ENCODE results near the gene OR5AU1. TPM values are rescaled to one million over a fixed set of nuclear protein-coding genes. Genes with fewer than 3 reads are reported as not detected.

The OR5AU1 gene
- total RNA-seq, 1 experiment from 2014 or later, result not detected

GRCh38 chr14:21149641-21150367, 6.1 kb downstream of the OR5AU1 start:
- H2BK120ac ChIP-seq (ENCODE audit: low read depth, low read length, poor library complexity, severe bottlenecking), result no peak overlapping the region
- no peaks in the 10 kb centered on the region for H3K79me2 ChIP-seq (ENCODE audit: insufficient read depth, low read length)
- no peaks in the 10 kb centered on the region for H3K4me1 ChIP-seq (ENCODE audit: insufficient read depth, low read length)
- H2BK20ac ChIP-seq (ENCODE audit: low read depth, low read length, poor library complexity, severe bottlenecking), result no peak overlapping the region
- no peak overlapping the region for H3K23ac ChIP-seq (ENCODE audit: insufficient read length, low read depth, low read length)
- H3K9ac ChIP-seq (ENCODE audit: extremely low read depth, insufficient read length, low read length), result no peak overlapping the region
- no peak for TF ChIP-seq CTCF (conservative IDR thresholded peaks at IDR 0.05)
- Mint-ChIP-seq H3K36me3 (ENCODE audit: insufficient read depth in 1 of 3, low read depth in 3 of 3) (no peaks in the 10 kb centered on the region; a peak in 1 of 7 replicates), H3K9me3 (peaks cover 10 to 16% of the 10 kb centered on the region in 2 experiments; a peak in 4 of 5 replicates), H3K4me1 (no peaks in the 10 kb centered on the region), H3K27ac (no peak overlapping the region), H3K4me3 (no peak overlapping the region), H3K27me3 (ENCODE audit: low read depth) (peaks cover 15% of the 10 kb centered on the region)
- no peaks in the 10 kb centered on the region for H4K20me1 ChIP-seq (ENCODE audit: control insufficient read depth, insufficient read depth, insufficient read length)
- no peak overlapping the region for H3T11ph ChIP-seq (ENCODE audit: low read length)
- no peak for DNase-seq
- H3K14ac ChIP-seq (ENCODE audit: insufficient read depth, low read length), result no peak overlapping the region
- WGBS (ENCODE audit: extremely low coverage, insufficient read length, low lambda C conversion rate), result no CpG with 5 or more reads among the region's 4 CpGs
- no peaks in the 10 kb centered on the region for H3K23me2 ChIP-seq (ENCODE audit: insufficient read length, low read depth, low read length, poor library complexity, severe bottlenecking)
- H3K4me2 ChIP-seq (ENCODE audit: insufficient read depth, insufficient read length, low read length), result no peak overlapping the region
- H3K27ac ChIP-seq (ENCODE audit: insufficient read length, low read depth, low read length), result no peak overlapping the region
- H3K27me3 ChIP-seq (ENCODE audit: insufficient read depth, low read length), result no peaks in the 10 kb centered on the region
- H2AK5ac ChIP-seq (ENCODE audit: insufficient read length, low read length), result no peak overlapping the region
- no peak overlapping the region for H2BK12ac ChIP-seq (ENCODE audit: insufficient read length, low read depth, low read length)
- no peak overlapping the region for H3K4ac ChIP-seq (ENCODE audit: low read depth, low read length)
- H3K9me3 ChIP-seq (ENCODE audit: control insufficient read depth, low read depth, low read length), result no peaks in the 10 kb centered on the region
- H4K5ac ChIP-seq (ENCODE audit: insufficient read length, low read depth, low read length), result no peak overlapping the region
- H3K56ac ChIP-seq (ENCODE audit: insufficient read length, low read depth, low read length), result no peak overlapping the region
- no peak overlapping the region for H4K8ac ChIP-seq (replicated peaks; ENCODE audit: insufficient read length, low read depth, low read length)
- no peak overlapping the region for H2BK5ac ChIP-seq (ENCODE audit: insufficient read length, low read length)
- H3K79me1 ChIP-seq (ENCODE audit: insufficient read depth, low read depth, low read length, poor library complexity, severe bottlenecking), result no peaks in the 10 kb centered on the region
- no peak overlapping the region for H4K91ac ChIP-seq (ENCODE audit: insufficient read length, low read depth, low read length)
- H3K18ac ChIP-seq (ENCODE audit: insufficient read length, low read depth, low read length), result no peak overlapping the region
- no peak overlapping the region for H2AFZ ChIP-seq (ENCODE audit: low read length)
- no peak overlapping the region for H2BK15ac ChIP-seq (ENCODE audit: low read depth, low read length)

Data from H9 (cell line).